Neural progenitor cell (in vitro differentiated cells): ENCODE measurements around the gene SUN1.
"Not testable (repeated sequence)": the region's sequence is repeated elsewhere in the genome, so short reads cannot be mapped to it uniquely, and the experiment has no call there.

Source experiments
- EZH2 ChIP-seq: fragments of 200-600 bp; sonication (generic); IDR thresholded peaks from 2 replicates; pipeline ENCODE4 v1.6.1; 2017; ENCODE audit warnings: antibody characterized with exemption, mild to moderate bottlenecking, moderate library complexity
- EZH2phosphoT487 ChIP-seq: fragments of 200-600 bp; sonication (generic); IDR thresholded peaks from 2 replicates; pipeline ENCODE4 v1.6.1; 2017; ENCODE audit warnings: antibody characterized with exemption
- TF ChIP-seq, protein P1 (sequence below): fragments of 200-600 bp; sonication (generic); IDR thresholded peaks from 2 replicates; pipeline ENCODE4 v1.5.1; 2017; ENCODE audit warnings: antibody characterized with exemption, mild to moderate bottlenecking

DNA sequence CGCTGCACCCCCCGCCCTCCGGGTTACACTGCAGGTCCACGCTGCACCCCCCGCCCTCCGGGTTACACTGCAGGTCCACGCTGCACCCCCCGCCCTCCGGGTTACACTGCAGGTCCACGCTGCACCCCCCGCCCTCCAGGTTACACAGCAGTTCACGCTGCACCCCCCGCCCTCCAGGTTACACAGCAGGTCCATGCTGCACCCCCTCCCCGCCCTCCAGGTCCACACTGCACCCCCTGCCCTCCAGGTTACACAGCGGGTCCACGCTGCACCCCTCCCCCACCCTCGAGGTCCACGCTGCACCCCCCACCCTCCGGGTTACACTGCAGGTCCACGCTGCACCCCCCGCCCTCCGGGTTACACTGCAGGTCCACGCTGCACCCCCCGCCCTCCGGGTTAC is 91.8 kb downstream of the SUN1 start:
- TF ChIP-seq, protein P1, sequence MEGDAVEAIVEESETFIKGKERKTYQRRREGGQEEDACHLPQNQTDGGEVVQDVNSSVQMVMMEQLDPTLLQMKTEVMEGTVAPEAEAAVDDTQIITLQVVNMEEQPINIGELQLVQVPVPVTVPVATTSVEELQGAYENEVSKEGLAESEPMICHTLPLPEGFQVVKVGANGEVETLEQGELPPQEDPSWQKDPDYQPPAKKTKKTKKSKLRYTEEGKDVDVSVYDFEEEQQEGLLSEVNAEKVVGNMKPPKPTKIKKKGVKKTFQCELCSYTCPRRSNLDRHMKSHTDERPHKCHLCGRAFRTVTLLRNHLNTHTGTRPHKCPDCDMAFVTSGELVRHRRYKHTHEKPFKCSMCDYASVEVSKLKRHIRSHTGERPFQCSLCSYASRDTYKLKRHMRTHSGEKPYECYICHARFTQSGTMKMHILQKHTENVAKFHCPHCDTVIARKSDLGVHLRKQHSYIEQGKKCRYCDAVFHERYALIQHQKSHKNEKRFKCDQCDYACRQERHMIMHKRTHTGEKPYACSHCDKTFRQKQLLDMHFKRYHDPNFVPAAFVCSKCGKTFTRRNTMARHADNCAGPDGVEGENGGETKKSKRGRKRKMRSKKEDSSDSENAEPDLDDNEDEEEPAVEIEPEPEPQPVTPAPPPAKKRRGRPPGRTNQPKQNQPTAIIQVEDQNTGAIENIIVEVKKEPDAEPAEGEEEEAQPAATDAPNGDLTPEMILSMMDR: not testable (repeated sequence)
- TF ChIP-seq EZH2, EZH2phosphoT487: not testable (repeated sequence)
